GM13977 (cell line): Measurements from ENCODE around the gene FBXO21.
A peak's percentile ranks its signal among the peaks of the same experiment; 100 is the strongest.
"Not testable (repeated sequence)": the region's sequence is repeated elsewhere in the genome, so short reads cannot be mapped to it uniquely, and the experiment has no call there.

ENCODE experiments used
- DNase-seq: peaks from one replicate; pipeline ENCODE4 v3.0.0; 2012; ENCODE audit warnings: low spot score
- CTCF ChIP-seq: IDR thresholded peaks from 2 replicates; pipeline ENCODE4 v1.5.1; 2012; ENCODE audit warnings: mild to moderate bottlenecking, control low read depth; ENCODE audit not compliant: insufficient read depth; ENCODE audit errors: extremely low read depth, missing control alignments
- in situ Hi-C: fragments of 300-500 bp; cut with MboI; formaldehyde crosslinking; loops from one replicate; pipeline ENCODE4 v1.12.0; 2022; ENCODE audit warnings: low sequenced_read_pairs, low pct_unique_long_range_greater_than_20kb, mixed read lengths, inconsistent platforms; ENCODE audit not compliant: unreplicated experiment

The FBXO21 gene

GRCh38 chr12:117189725-117190209 is 503 bp downstream of the FBXO21 start:
- TF ChIP-seq CTCF = no peak
- DNase-seq = peak; percentile 55
- in situ Hi-C loops = no loop called here

- DNase-seq = no peak
- no peak for TF ChIP-seq CTCF
- in situ Hi-C loops = no loop called here
Measured at GRCh38 chr12:117188961-117189724, 1.1 kb downstream of the FBXO21 start.

- DNase-seq = no peak
- in situ Hi-C loops = no loop called here
- no peak for TF ChIP-seq CTCF
Measured at GRCh38 chr12:117188121-117188665, 2.1 kb downstream of the FBXO21 start.

- no peak for TF ChIP-seq CTCF
- DNase-seq = no peak
- in situ Hi-C loops = no loop called here
Measured at GRCh38 chr12:117187421-117187820, 2.8 kb downstream of the FBXO21 start.

- TF ChIP-seq CTCF = no peak
- DNase-seq = no peak
- in situ Hi-C loops = no loop called here
Measured at GRCh38 chr12:117182866-117183265, 7.4 kb downstream of the FBXO21 start.

GRCh38 chr12:117181468-117181843 is 8.8 kb downstream of the FBXO21 start:
- DNase-seq, in situ Hi-C loops: not testable (repeated sequence)

- in situ Hi-C loops = no loop called here
- DNase-seq = no peak
- no peak for TF ChIP-seq CTCF
Measured at GRCh38 chr12:117180758-117181467, 9.4 kb downstream of the FBXO21 start.
